ENCODE results near the gene IFI27L1.

IFI27L1 gene

DNA sequence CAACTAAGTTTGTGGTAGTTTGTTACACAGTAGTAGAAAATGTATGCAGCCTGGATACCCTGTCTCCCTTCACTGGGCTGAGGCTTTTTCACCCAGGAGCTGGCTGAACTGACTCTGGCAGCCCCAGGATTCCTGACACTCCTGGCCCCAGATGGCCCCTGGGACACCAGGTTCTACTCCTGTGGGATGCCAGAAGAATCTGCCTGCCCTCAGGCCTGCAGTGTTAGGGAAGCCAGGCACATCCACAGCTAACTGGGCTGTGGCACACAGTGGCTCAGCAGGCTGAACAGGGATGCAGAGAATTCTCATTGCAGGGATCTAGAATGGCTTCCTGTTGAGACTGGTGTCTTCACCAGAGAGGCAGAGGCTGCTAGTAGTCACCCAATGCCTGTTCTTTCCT lies 38.0 kb downstream of the IFI27L1 start:
- H3K4me3 ChIP-seq (ENCODE audit: low read depth, low read length) = no peak overlapping the region
- TF ChIP-seq CTCF (IDR thresholded peaks at IDR 0.05; ENCODE audit: control insufficient read depth, extremely low read depth, insufficient read depth) = no peak
- no peak for DNase-seq (ENCODE audit: low read depth)

DNA sequence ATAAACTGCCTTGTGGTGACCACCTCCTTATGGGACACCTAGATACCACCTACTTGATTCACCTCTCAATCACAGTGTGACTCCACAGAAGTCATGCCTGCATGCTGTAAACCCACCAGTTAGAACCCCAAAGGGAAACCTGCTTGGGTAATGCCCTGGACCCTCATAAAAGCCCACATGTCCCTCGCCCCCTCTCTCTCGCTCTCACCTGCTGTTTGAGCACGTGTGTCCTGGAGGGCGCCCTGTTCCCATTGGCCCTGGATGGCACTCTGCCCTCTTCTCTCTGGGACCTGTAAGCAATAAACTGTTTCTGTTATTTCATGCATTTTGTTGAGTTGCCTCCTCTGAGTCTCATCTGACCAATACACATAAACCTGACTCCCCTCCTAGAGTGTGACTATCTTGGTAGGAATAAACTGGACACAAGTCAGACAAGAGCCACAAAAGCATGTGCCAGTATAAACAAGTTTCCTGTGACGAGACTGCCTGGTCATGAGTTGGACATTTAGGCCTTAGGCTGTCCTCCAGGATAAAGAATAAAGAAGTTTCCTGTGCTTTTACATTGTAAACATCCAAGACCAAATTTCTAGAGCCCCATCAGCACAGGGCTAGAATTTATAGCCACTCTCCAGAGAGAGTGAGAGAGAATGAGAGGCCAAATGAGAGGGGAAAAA lies 39.7 kb downstream of the IFI27L1 start:
- no peak for TF ChIP-seq CTCF (IDR thresholded peaks at IDR 0.05; ENCODE audit: control insufficient read depth, extremely low read depth, insufficient read depth)
- no peak for DNase-seq (ENCODE audit: low read depth)
- H3K4me3 ChIP-seq (ENCODE audit: low read depth, low read length) = no peak overlapping the region

DNA sequence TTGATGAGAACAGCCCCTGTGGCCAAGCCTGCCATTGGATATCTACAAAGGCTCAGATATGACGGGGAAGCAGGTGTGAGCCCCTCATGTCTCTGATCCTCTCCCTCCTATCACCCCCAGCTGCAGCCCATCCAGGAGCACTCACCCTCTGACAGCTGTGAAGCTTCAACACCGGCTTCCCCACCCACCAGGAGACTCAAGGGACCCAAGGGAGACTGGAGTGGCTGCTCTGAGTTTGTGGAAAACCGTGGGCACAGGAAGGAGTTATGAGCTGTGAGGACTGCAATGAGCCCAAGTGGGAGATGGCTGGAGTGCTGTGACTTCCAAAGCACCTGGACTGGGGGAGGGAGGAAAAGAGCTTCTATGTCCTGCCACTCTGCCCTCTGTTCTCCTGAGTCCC lies 40.4 kb downstream of the IFI27L1 start:
- DNase-seq (ENCODE audit: low read depth) = no peak
- H3K4me3 ChIP-seq (ENCODE audit: low read depth, low read length) = no peak overlapping the region
- no peak for TF ChIP-seq CTCF (IDR thresholded peaks at IDR 0.05; ENCODE audit: control insufficient read depth, extremely low read depth, insufficient read depth)

DNA sequence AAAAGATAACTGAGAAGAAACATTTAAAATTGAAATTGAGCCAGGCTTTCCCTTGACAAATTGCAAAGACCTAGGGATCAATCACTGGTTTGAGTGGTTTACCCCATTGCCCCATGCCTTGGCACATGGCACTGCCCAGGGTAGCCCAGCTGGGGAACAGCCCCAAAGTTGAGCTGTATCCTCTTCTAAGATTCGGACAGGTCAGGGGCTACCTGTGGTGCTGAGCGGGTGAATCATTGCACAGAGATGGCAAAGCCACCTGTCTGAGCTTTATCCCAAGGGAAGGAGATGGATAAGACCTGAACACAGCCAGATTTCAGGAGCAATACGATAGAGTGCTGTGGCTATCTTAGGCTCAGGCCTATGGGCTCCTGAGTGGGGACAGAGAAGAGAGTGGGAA lies 41.3 kb downstream of the IFI27L1 start:
- H3K4me3 ChIP-seq (ENCODE audit: low read depth, low read length) = no peak overlapping the region
- no peak for TF ChIP-seq CTCF (IDR thresholded peaks at IDR 0.05; ENCODE audit: control insufficient read depth, extremely low read depth, insufficient read depth)
- no peak for DNase-seq (ENCODE audit: low read depth)

- DNase-seq (ENCODE audit: low read depth) = no peak
- TF ChIP-seq CTCF (IDR thresholded peaks at IDR 0.05; ENCODE audit: control insufficient read depth, extremely low read depth, insufficient read depth) = no peak
- H3K4me3 ChIP-seq (ENCODE audit: low read depth, low read length) = no peak overlapping the region
These were observed 42.2 kb downstream of the IFI27L1 start for GRCh38 chr14:94123296-94123695.

- no peak overlapping the region for H3K4me3 ChIP-seq (ENCODE audit: low read depth, low read length)
- no peak for TF ChIP-seq CTCF (IDR thresholded peaks at IDR 0.05; ENCODE audit: control insufficient read depth, extremely low read depth, insufficient read depth)
- DNase-seq (ENCODE audit: low read depth) = no peak
These were observed 42.8 kb downstream of the IFI27L1 start for GRCh38 chr14:94123868-94124267.

Measured in LNCaP clone FGC (cell line).